GM21723 (cell line): Measurements from ENCODE around the gene NDEL1.

Experiments
- ATAC-seq: cut with Tn5 transposase; IDR thresholded peaks from one replicate; pipeline ENCODE4 v1.9.1; 2021; ENCODE audit warnings: mild to moderate bottlenecking, moderate library complexity; ENCODE audit not compliant: unreplicated experiment

Gene NDEL1

GRCh38 chr17:8453326-8453725 lies 17.6 kb downstream of the NDEL1 start:
- no peak for ATAC-seq

GRCh38 chr17:8455665-8456209 lies 20.1 kb downstream of the NDEL1 start:
- no peak for ATAC-seq

GRCh38 chr17:8458128-8458527 lies 22.4 kb downstream of the NDEL1 start:
- no peak for ATAC-seq

- no peak for ATAC-seq
Measured at GRCh38 chr17:8459107-8459506, 23.4 kb downstream of the NDEL1 start.

- ATAC-seq = no peak
Measured at GRCh38 chr17:8459831-8460230, 24.1 kb downstream of the NDEL1 start.

- ATAC-seq = no peak
Measured at GRCh38 chr17:8462564-8462963, 26.9 kb downstream of the NDEL1 start.

GRCh38 chr17:8463099-8463498 lies 27.4 kb downstream of the NDEL1 start:
- ATAC-seq = no peak

GRCh38 chr17:8464941-8465340 lies 29.3 kb downstream of the NDEL1 start:
- no peak for ATAC-seq

GRCh38 chr17:8465356-8465755 lies 29.7 kb downstream of the NDEL1 start:
- ATAC-seq = no peak

- ATAC-seq = no peak
Measured at GRCh38 chr17:8465759-8466158, 30.1 kb downstream of the NDEL1 start.

- ATAC-seq = no peak
Measured at GRCh38 chr17:8466456-8466855, 30.8 kb downstream of the NDEL1 start.

- no peak for ATAC-seq
Measured at GRCh38 chr17:8466873-8467272, 31.2 kb downstream of the NDEL1 start.

- ATAC-seq = no peak
Measured at GRCh38 chr17:8467527-8467926, 31.8 kb downstream of the NDEL1 start.

- ATAC-seq = no peak
Measured at GRCh38 chr17:8468127-8468526, 32.4 kb downstream of the NDEL1 start.

GRCh38 chr17:8468980-8469379 lies 33.3 kb downstream of the NDEL1 start:
- ATAC-seq = no peak

GRCh38 chr17:8469964-8470363 lies 34.3 kb downstream of the NDEL1 start:
- no peak for ATAC-seq

GRCh38 chr17:8470447-8471047 lies 34.9 kb downstream of the NDEL1 start:
- no peak for ATAC-seq

GRCh38 chr17:8472663-8473062 lies 37.0 kb downstream of the NDEL1 start:
- ATAC-seq = no peak

GRCh38 chr17:8473451-8474192 lies 37.9 kb downstream of the NDEL1 start:
- no peak for ATAC-seq

GRCh38 chr17:8474826-8475225 lies 39.1 kb downstream of the NDEL1 start:
- no peak for ATAC-seq

- no peak for ATAC-seq
Measured at GRCh38 chr17:8475227-8475626, 39.5 kb downstream of the NDEL1 start.

- no peak for ATAC-seq
Measured at GRCh38 chr17:8475781-8476180, 40.1 kb downstream of the NDEL1 start.
